SIG-M5 treated with dmso at 0.1 percent for 504 hours (cell line): ENCODE measurements around the gene UBTD2.
A peak's percentile ranks its signal among the peaks of the same experiment; 100 is the strongest.

Source experiments
- DNase-seq: peaks from one replicate; lab custom pipeline; 2025; ENCODE audit not compliant: unreplicated experiment; lab: John Stamatoyannopoulos, UW

UBTD2 gene

GRCh38 chr5:172172912-172173563 is 110.5 kb downstream of the UBTD2 start:
- no peak for DNase-seq

DNA sequence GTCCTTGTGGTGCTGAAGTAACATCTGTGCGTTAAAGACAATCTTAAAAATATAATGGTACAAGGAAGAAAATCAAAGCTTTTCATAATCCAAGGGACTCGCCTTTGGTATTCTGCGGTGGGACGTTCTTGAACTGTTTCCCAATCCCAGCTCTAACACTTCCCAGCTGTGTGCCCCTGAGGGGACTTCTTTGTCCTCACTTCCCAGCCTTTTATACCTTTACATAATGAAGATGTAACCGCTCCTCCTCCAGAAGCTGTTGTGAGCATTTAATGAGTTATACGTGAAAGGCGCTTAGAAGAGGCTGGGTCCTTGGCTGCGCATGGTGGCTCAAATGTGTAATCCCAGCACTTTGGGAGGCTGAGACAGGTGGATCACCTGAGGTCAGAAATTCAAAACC is 112.4 kb downstream of the UBTD2 start:
- DNase-seq, result no peak

DNA sequence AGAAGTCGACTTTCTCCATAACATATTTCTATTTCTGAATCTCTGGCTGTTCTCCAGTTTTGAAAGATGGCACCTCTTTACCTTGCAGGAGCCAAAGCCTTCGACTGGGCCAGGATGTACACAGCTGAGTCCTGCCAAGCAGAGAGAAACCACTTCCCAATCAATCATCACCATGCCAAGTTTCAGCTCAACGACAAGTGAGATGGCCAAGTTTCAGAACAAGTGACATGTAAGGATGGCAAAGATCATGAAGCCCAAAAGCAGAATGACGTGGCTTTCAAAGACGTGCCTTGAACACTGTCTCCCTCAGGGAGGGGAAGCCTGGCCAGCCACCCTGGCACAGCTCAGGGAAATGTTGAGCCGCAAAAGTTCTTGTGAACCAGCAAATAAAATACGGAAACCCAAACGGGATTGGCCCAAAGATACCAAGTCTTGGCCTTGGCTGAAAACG is 113.3 kb downstream of the UBTD2 start:
- DNase-seq, result no peak

GRCh38 chr5:172169216-172169615 is 114.3 kb downstream of the UBTD2 start:
- DNase-seq, result no peak

GRCh38 chr5:172168311-172168710 is 115.3 kb downstream of the UBTD2 start:
- no peak for DNase-seq

DNA sequence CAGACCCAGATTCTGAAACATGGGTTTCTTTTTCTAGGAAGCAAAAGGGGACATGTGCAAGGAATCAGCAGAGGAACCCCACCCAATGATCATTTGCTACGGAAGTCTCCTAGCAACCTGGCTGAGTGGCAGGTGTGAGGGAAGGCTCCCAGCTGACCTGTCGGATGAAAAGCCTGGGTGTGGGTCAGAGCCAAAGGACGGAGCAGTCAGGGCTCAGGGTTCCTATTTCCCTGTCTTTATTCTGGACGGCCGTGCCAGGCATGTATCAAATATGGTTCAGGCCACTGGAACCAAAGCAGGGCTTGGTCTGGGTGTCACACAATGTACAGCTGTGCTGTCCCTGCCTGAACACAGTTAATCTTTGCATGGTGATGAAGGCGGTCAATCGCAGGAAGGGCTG is 115.7 kb downstream of the UBTD2 start:
- no peak for DNase-seq

DNA sequence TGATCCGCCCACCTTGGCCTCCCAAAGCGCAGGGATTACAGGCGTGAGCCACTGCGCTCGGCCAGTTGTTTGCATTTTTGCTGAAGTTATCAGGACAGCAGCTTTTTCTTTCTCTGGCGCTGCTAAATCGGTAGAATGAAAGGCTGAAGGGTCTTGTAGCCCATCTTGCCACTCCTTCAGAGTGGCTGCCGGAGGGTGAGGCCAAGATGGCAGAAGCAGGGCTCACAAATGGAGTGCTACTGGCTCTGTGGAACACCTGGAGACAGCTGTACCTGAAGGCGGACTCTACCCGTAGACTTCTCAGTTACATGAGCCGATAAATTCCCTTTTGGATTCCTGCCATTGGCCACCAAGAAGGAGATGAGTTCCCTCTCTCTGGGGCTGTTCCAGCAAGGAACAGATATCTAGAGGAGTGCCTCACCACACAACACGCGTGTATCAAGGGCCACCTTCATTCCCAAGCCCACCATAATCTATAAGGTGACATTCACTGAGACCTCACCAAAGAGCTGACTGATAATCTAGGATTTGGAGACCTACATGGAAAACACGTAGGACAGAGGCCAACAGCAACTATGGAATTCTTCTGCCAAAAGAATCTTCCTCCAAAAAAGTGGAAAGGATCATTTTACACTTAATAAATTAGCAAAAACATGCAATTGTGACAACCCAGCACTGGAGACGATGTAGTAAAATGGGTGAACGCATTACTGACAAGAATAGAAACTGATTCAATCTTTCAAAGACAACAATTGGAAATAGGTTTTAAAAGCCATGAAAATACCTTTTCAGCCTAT is 117.3 kb downstream of the UBTD2 start:
- DNase-seq, result no peak

- no peak for DNase-seq
Measured at GRCh38 chr5:172165465-172165864, 118.1 kb downstream of the UBTD2 start.

GRCh38 chr5:172164769-172165212 is 118.8 kb downstream of the UBTD2 start:
- DNase-seq, result no peak

- no peak for DNase-seq
Measured at GRCh38 chr5:172163346-172163745, 120.2 kb downstream of the UBTD2 start.

DNA sequence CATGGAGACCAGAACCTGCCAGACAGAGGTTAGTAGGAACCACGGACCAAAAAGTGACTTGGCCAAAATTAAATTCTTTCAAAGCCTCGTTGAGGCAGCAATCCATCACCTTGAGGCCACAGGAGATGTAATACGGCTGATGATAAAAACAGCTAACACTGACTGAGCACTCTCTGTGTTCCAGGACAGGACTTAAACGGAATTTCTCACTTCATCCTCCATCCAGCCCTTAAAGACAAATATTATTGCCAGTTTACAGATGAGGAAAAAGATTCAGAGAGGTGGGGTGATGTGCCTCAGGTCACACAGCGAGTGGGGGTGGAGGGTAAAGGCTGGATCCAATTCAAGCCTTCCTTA is 120.6 kb downstream of the UBTD2 start:
- DNase-seq, result no peak

DNA sequence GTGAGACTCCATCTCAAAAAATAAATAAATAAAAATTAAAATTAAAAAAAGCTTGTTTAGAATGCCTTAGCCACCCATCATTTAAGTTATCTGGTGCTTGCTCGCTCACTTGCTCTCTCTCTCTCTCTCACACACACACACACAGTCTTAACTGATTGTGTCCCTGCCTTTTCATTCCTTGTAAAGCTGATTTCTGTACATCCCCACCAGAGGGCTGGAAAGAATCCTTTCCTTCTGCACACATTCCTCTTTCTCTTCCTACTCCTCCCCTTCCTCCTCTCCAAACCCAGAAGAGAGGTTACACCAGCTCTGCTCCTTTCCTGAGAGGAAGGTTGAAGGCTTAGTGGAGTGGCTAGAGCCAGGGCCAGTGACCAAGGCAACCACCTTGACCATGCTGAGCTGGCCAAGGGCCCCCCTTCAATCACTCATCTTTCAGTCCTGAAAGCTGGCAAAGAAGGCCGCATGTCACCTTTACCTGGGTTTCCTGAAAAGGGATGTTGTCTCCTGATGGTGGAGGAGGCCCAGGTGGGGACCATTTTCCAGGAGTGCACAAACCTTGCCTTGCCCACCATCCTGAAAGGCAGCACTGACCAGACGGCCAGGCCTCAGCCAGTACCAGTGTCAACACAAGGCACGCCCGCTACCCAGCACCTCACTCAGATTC is 121.1 kb downstream of the UBTD2 start:
- peak; percentile 13 for DNase-seq

DNA sequence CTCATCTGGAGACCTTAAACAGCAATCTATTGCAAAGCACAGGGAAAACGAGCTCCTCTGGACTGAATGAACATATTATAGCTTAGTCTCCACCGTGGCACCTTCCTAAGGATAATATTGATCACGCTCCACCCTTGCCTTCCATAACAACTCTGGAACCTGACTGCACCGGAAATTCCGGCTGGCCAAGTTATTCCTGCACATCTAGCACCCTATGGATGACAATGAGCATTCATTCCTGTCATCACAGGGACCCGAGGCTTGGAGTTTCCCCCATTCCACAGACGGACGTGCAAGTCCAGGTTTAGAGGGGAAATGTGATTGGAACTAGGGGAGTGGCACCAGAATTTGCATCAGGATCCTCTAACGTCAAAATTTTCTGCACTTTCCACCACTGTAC is 123.1 kb downstream of the UBTD2 start:
- DNase-seq, result no peak
